GM23338 (cell line): ENCODE results near the gene ABL2. TPM values are rescaled to one million over a fixed set of nuclear protein-coding genes. Genes with fewer than 3 reads are reported as not detected.

Experiments used
- ATAC-seq: fragments of 200-7000 bp; cut with Tn5 transposase; 3 replicates; pipeline ENCODE4 v1.9.1; 2020
- DNase-seq: peaks from one replicate; pipeline ENCODE4 v3.0.0-alpha.2; 2015; ENCODE audit warnings: low spot score
- H2AFZ ChIP-seq: fragments of 200-600 bp; sonication (generic); 2 replicates; pipeline ENCODE4 v1.8.0; 2016; ENCODE audit warnings: antibody characterized with exemption, mild to moderate bottlenecking, moderate library complexity
- H3F3A ChIP-seq: fragments of 200-600 bp; sonication (generic); replicated peaks from 2 replicates; pipeline ENCODE4 v1.8.0; 2017; ENCODE audit warnings: antibody characterized with exemption, mixed run types, low read depth
- H3K27ac ChIP-seq: fragments of 200-600 bp; sonication (generic); 2 replicates; pipeline ENCODE4 v1.6.1; 2016; ENCODE audit warnings: low read depth
- H3K27me3 ChIP-seq: fragments of 200-600 bp; sonication (generic); 2 replicates; pipeline ENCODE4 v1.8.0; 2016; ENCODE audit warnings: mild to moderate bottlenecking, mixed run types, moderate library complexity; ENCODE audit not compliant: insufficient read depth
- H3K36me3 ChIP-seq: fragments of 200-600 bp; sonication (generic); 2 replicates; pipeline ENCODE4 v1.8.0; 2016; ENCODE audit warnings: mild to moderate bottlenecking; ENCODE audit not compliant: insufficient read depth
- H3K4me1 ChIP-seq: fragments of 200-600 bp; sonication (generic); 2 replicates; pipeline ENCODE4 v1.8.0; 2016; ENCODE audit warnings: mild to moderate bottlenecking, moderate library complexity; ENCODE audit not compliant: insufficient read depth
- H3K4me2 ChIP-seq: fragments of 200-600 bp; sonication (generic); 2 replicates; pipeline ENCODE4 v1.7.1; 2017; ENCODE audit warnings: mixed run types
- H3K4me3 ChIP-seq: fragments of 200-600 bp; sonication (generic); 2 replicates; pipeline ENCODE4 v1.6.1; 2016; ENCODE audit warnings: mixed run types
- H3K79me2 ChIP-seq: fragments of 200-600 bp; sonication (generic); replicated peaks from 2 replicates; pipeline ENCODE4 v1.8.0; 2017; ENCODE audit warnings: mild to moderate bottlenecking; ENCODE audit not compliant: insufficient read depth
- H3K9me2 ChIP-seq: fragments of 200-600 bp; sonication (generic); 2 replicates; pipeline ENCODE4 v1.8.0; 2017; ENCODE audit not compliant: insufficient read depth
- H4K20me1 ChIP-seq: fragments of 200-600 bp; sonication (generic); replicated peaks from 2 replicates; pipeline ENCODE4 v1.8.0; 2017; ENCODE audit warnings: mild to moderate bottlenecking; ENCODE audit not compliant: insufficient read depth
- H3K27ac Mint-ChIP-seq: 2 replicates; pipeline ENCODE4 v1.8.0; 2020; ENCODE audit warnings: inconsistent platforms, mild to moderate bottlenecking, moderate library complexity, mixed read lengths
- H3K27me3 Mint-ChIP-seq: 3 replicates; pipeline ENCODE4 v1.8.0; 2022; ENCODE audit warnings: low read depth, mild to moderate bottlenecking, moderate library complexity, mixed read lengths, inconsistent platforms; ENCODE audit not compliant: insufficient read depth, poor library complexity
- H3K36me3 Mint-ChIP-seq: 3 replicates; pipeline ENCODE4 v1.8.0; 2021; ENCODE audit warnings: low read depth, mild to moderate bottlenecking, inconsistent platforms, moderate library complexity, mixed read lengths
- H3K4me1 Mint-ChIP-seq: 3 replicates; pipeline ENCODE4 v1.8.0; 2020; ENCODE audit warnings: mild to moderate bottlenecking, inconsistent platforms, mixed read lengths
- H3K4me3 Mint-ChIP-seq: 3 replicates; pipeline ENCODE4 v1.8.0; 2021; ENCODE audit warnings: moderate library complexity, mild to moderate bottlenecking, inconsistent platforms, mixed read lengths
- H3K9me3 Mint-ChIP-seq: 3 replicates; pipeline ENCODE4 v1.8.0; 2020; ENCODE audit warnings: moderate library complexity, mild to moderate bottlenecking, inconsistent platforms, mixed read lengths
- EZH2 ChIP-seq: fragments of 200-600 bp; sonication (generic); IDR thresholded peaks from one replicate; pipeline ENCODE4 v1.8.0; 2017; ENCODE audit warnings: antibody characterized with exemption, mild to moderate bottlenecking, low read depth; ENCODE audit not compliant: unreplicated experiment
- EZH2phosphoT487 ChIP-seq: fragments of 200-600 bp; sonication (generic); IDR thresholded peaks from one replicate; pipeline ENCODE4 v1.8.1; 2018; ENCODE audit warnings: antibody characterized with exemption; ENCODE audit not compliant: unreplicated experiment
- JUNB ChIP-seq: IDR thresholded peaks from one replicate; pipeline ENCODE4 v1.6.1; 2016; ENCODE audit warnings: antibody characterized with exemption; ENCODE audit not compliant: unreplicated experiment
- NANOG ChIP-seq: IDR thresholded peaks from 2 replicates; pipeline ENCODE4 v1.6.1; 2016; ENCODE audit warnings: antibody characterized with exemption, borderline replicate concordance
- POLR2AphosphoS5 ChIP-seq: IDR thresholded peaks from 2 replicates; pipeline ENCODE4 v1.6.1; 2016; ENCODE audit warnings: antibody characterized with exemption, low read depth
- STAT1 ChIP-seq: IDR thresholded peaks from one replicate; pipeline ENCODE4 v1.6.1; 2016; ENCODE audit warnings: antibody characterized with exemption; ENCODE audit not compliant: unreplicated experiment
- ZNF114 ChIP-seq: fragments of 250-450 bp; sonication (Bioruptor Pico); IDR thresholded peaks from 2 replicates; pipeline ENCODE4 v1.5.0; 2020; ENCODE audit warnings: mild to moderate bottlenecking, moderate library complexity
- ZNF331 ChIP-seq: fragments of 250-450 bp; sonication (Bioruptor Pico); IDR thresholded peaks from 2 replicates; pipeline ENCODE4 v1.5.0; 2020; ENCODE audit warnings: low read depth, mild to moderate bottlenecking, moderate library complexity
- polyA plus RNA-seq: library from polyadenylated mRNA; unstranded; fragments of >200 nt; fragmentation: Nextera tagmentation; extraction: Ambion mirVana; gene quantifications from 2 replicates; pipeline ENCODE4 v1.2.1, GENCODE V29; 2016
- total RNA-seq: library from RNA; depleted of rRNA; stranded (reverse); fragments of >200 nt; shearing (Covaris generic); gene quantifications from 2 replicates; pipeline ENCODE4 v1.2.3, GENCODE V29; 2014
- TF ChIP-seq, protein P1 (sequence below): IDR thresholded peaks from 2 replicates; pipeline ENCODE4 v1.6.1; 2016; ENCODE audit warnings: antibody characterized with exemption
- TF ChIP-seq, protein P2 (sequence below): fragments of 250-450 bp; sonication (Bioruptor Pico); IDR thresholded peaks from 2 replicates; pipeline ENCODE4 v1.5.0; 2020; ENCODE audit warnings: mild to moderate bottlenecking, moderate library complexity

ABL2 gene
- total and polyA plus RNA-seq, 2 experiments from 2014 or later, result 5.8 to 22.7 TPM

DNA sequence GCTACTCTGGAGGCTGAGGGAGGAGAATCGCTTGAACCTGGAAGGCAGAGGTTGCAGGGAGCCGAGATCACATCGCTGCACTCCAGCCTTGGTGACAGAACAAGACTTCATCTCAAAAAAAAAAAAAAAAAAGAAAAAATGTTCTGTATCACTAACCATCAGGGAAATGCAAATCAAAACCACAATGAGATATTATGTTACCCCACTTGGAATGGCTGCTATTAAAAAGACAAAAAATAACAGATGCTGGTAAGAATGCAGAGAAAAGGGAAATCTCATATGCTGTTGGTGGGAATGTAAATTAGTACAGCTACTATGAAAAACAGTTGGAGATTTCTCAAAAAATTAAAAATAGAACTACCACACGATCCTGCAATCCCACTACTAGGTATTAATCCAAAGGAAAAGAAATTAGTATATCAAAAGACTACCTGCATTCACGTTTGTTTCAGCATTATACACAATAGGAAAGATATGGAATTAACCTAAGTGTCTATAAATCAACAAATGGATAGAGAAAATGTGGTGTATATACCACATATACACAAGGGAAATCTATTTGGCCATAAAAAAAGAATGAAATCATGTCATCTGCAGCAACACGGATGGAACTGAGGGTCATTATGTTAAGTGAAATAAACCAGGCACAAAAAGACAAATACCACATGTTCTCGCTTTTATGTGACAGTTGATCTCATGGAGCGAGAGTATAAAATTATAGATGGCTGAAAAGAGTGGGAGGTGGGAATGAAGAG, 62.6 kb downstream of the ABL2 start:
- H2AFZ ChIP-seq, result no peak overlapping the region
- DNase-seq, result no peak
- TF ChIP-seq, protein P1, sequence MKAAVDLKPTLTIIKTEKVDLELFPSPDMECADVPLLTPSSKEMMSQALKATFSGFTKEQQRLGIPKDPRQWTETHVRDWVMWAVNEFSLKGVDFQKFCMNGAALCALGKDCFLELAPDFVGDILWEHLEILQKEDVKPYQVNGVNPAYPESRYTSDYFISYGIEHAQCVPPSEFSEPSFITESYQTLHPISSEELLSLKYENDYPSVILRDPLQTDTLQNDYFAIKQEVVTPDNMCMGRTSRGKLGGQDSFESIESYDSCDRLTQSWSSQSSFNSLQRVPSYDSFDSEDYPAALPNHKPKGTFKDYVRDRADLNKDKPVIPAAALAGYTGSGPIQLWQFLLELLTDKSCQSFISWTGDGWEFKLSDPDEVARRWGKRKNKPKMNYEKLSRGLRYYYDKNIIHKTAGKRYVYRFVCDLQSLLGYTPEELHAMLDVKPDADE, result no peak
- TF ChIP-seq EZH2phosphoT487, result no peak
- no peak for TF ChIP-seq STAT1
- TF ChIP-seq POLR2AphosphoS5, result no peak
- no peak for TF ChIP-seq JUNB
- TF ChIP-seq ZNF331 (CRISPR knock-in tag), result no peak
- no peaks in the 10 kb centered on the region for H3K36me3 ChIP-seq
- H3K27ac Mint-ChIP-seq, result peak overlapping the region; percentile 30; the same call in 1 of the 2 replicates
- no peaks in the 10 kb centered on the region for H3F3A ChIP-seq
- H3K36me3 Mint-ChIP-seq, result peaks cover 2% of the 10 kb centered on the region; the same call in 1 of the 3 replicates
- H3K4me3 ChIP-seq, result no peak overlapping the region
- H3K9me2 ChIP-seq, result no peaks in the 10 kb centered on the region
- peaks cover 6% of the 10 kb centered on the region for H4K20me1 ChIP-seq
- H3K9me3 Mint-ChIP-seq, result no peaks in the 10 kb centered on the region
- H3K27me3 ChIP-seq, result no peaks in the 10 kb centered on the region
- ATAC-seq, result no peak
- peaks cover 6% of the 10 kb centered on the region for H3K4me1 ChIP-seq
- peaks cover 63% of the 10 kb centered on the region for H3K79me2 ChIP-seq
- H3K27me3 Mint-ChIP-seq, result no peaks in the 10 kb centered on the region
- H3K4me3 Mint-ChIP-seq, result no peak overlapping the region
- peaks cover 30% of the 10 kb centered on the region for H3K4me1 Mint-ChIP-seq
- no peak overlapping the region for H3K27ac ChIP-seq
- no peak overlapping the region for H3K4me2 ChIP-seq

DNA sequence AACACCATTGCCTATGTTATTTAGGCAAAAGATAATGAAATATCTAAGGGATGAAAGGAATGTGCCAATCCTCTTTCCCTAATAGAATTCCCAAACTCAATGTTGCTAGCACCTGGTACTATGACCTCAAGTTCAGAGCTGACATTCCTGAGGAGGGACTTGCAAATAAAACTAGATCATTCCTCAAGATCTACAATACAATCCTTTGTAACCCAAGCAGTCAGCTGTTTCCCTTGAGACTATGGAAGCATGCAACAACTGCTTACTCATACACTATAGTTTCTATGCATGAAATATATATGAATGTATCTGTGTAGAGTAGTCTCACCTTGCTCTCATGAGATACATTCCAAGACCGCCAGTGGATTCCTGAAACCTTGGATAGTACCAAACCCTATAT, 65.0 kb downstream of the ABL2 start:
- Mint-ChIP-seq H3K4me3 (no peak overlapping the region), H3K9me3 (no peaks in the 10 kb centered on the region), H3K36me3 (peaks cover 3% of the 10 kb centered on the region; the same call in 1 of the 3 replicates), H3K27ac (peak overlapping the region; percentile 74; the same call in 1 of the 2 replicates), H3K27me3 (no peaks in the 10 kb centered on the region), H3K4me1 (peaks cover 30% of the 10 kb centered on the region)
- ATAC-seq (peak; percentile 74), DNase-seq (peak; percentile 85)
- Histone ChIP-seq H2AFZ (no peak overlapping the region), H3K36me3 (no peaks in the 10 kb centered on the region), H3K4me3 (no peak overlapping the region), H3K4me2 (no peak overlapping the region), H3K27me3 (no peaks in the 10 kb centered on the region), H3K9me2 (no peaks in the 10 kb centered on the region), H4K20me1 (no peaks in the 10 kb centered on the region; the same call in 1 of the 2 replicates), H3K4me1 (peaks cover 6% of the 10 kb centered on the region), H3K27ac (no peak overlapping the region), H3F3A (no peaks in the 10 kb centered on the region), H3K79me2 (peaks cover 62% of the 10 kb centered on the region)
- TF ChIP-seq ZNF331 (CRISPR knock-in tag) (no peak), JUNB (no peak), ZNF114 (CRISPR knock-in tag) (no peak), EZH2 (no peak), NANOG (no peak)
- TF ChIP-seq, protein P2, sequence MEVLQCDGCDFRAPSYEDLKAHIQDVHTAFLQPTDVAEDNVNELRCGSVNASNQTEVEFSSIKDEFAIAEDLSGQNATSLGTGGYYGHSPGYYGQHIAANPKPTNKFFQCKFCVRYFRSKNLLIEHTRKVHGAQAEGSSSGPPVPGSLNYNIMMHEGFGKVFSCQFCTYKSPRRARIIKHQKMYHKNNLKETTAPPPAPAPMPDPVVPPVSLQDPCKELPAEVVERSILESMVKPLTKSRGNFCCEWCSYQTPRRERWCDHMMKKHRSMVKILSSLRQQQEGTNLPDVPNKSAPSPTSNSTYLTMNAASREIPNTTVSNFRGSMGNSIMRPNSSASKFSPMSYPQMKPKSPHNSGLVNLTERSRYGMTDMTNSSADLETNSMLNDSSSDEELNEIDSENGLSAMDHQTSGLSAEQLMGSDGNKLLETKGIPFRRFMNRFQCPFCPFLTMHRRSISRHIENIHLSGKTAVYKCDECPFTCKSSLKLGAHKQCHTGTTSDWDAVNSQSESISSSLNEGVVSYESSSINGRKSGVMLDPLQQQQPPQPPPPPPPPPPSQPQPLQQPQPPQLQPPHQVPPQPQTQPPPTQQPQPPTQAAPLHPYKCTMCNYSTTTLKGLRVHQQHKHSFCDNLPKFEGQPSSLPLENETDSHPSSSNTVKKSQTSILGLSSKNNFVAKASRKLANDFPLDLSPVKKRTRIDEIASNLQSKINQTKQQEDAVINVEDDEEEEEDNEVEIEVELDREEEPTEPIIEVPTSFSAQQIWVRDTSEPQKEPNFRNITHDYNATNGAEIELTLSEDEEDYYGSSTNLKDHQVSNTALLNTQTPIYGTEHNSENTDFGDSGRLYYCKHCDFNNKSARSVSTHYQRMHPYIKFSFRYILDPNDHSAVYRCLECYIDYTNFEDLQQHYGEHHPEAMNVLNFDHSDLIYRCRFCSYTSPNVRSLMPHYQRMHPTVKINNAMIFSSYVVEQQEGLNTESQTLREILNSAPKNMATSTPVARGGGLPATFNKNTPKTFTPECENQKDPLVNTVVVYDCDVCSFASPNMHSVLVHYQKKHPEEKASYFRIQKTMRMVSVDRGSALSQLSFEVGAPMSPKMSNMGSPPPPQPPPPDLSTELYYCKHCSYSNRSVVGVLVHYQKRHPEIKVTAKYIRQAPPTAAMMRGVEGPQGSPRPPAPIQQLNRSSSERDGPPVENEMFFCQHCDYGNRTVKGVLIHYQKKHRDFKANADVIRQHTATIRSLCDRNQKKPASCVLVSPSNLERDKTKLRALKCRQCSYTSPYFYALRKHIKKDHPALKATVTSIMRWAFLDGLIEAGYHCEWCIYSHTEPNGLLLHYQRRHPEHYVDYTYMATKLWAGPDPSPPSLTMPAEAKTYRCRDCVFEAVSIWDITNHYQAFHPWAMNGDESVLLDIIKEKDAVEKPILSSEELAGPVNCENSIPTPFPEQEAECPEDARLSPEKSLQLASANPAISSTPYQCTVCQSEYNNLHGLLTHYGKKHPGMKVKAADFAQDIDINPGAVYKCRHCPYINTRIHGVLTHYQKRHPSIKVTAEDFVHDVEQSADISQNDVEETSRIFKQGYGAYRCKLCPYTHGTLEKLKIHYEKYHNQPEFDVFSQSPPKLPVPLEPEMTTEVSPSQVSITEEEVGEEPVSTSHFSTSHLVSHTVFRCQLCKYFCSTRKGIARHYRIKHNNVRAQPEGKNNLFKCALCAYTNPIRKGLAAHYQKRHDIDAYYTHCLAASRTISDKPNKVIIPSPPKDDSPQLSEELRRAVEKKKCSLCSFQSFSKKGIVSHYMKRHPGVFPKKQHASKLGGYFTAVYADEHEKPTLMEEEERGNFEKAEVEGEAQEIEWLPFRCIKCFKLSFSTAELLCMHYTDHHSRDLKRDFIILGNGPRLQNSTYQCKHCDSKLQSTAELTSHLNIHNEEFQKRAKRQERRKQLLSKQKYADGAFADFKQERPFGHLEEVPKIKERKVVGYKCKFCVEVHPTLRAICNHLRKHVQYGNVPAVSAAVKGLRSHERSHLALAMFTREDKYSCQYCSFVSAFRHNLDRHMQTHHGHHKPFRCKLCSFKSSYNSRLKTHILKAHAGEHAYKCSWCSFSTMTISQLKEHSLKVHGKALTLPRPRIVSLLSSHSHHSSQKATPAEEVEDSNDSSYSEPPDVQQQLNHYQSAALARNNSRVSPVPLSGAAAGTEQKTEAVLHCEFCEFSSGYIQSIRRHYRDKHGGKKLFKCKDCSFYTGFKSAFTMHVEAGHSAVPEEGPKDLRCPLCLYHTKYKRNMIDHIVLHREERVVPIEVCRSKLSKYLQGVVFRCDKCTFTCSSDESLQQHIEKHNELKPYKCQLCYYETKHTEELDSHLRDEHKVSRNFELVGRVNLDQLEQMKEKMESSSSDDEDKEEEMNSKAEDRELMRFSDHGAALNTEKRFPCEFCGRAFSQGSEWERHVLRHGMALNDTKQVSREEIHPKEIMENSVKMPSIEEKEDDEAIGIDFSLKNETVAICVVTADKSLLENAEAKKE (CRISPR knock-in tag), result 0 out of 2 replicates have a peak, but pooled peaks have one; percentile 29
- TF ChIP-seq, protein P1, result no peak
